ENCODE results near the gene LONP1. TPM values are rescaled to one million over a fixed set of nuclear protein-coding genes. Genes with fewer than 3 reads are reported as not detected.

The LONP1 gene
- total RNA-seq, 4 donors from 2014 or later, result 49.8 to 75.9 (median 54.0) TPM

DNA sequence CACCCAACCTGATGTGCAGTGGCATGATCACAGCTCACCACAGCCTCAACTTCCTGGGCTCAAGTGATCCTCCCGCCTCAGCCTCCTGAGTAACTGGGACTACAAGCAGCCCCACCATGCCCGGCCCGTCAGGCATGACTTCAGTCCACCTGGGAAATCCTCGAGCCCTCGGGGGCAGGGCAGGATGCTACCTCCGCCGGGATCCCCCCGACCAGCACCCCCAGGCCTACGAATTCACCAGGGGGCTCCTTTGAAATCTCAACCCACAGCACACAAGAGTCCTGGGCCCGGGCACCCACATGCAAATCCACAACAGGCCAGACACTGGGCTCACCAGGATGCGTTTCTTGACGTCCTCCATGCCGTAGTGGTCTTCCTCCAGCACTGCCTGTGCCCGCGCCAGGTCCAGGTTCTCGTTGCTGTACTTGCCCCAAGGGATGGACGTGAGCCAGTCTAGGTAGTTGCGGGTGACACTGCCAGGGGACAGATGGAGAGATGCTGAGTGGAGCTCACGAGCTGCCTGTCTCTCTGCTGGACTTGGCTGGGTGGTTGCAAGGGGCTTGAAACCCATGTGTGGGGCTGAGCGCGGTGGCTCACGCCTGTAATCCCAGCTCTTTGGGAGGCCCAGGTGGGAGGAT lies 19.4 kb downstream of the LONP1 start:
- ATAC-seq (ENCODE audit: low FRiP score), result no peak
- no peak for DNase-seq (ENCODE audit: low spot score)

DNA sequence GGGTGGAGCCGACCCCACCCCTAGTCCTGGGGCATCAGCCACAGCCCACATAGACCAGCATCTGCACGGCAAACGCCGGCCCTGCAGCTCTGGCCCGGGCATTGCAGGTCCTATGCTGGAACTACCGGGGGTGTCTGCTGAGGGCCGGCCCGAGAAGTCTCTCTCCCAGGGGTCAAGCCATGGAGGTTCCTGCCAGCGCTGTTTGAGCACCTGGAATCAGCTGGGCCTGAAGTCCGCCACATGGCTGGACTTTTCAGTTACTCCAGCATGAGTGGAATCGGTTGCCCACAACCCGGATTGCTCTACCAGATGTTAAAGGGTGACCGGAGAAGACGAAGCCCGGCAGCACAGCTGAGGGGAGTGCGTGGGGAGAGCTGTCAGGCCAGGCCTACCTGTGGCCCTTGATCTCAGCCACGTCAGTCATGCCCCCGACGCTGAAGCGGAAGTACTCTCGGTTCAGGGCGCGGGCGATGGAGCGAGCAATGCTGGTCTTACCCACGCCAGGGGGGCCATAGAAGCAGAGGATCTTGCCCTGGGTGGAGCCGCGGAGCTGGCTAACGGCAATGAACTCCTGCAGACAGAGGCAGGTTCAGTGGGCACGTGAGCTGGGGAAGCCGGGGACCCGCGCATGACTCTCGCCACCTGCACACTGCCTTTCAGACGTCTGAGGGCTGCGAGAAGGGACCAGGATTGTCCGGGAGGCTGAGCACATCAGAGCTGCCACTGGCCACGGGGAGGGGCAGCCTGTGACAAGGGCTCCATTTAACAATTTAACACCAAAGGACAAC lies 21.1 kb downstream of the LONP1 start:
- no peak for ATAC-seq (ENCODE audit: low FRiP score)
- TF ChIP-seq, protein P1, sequence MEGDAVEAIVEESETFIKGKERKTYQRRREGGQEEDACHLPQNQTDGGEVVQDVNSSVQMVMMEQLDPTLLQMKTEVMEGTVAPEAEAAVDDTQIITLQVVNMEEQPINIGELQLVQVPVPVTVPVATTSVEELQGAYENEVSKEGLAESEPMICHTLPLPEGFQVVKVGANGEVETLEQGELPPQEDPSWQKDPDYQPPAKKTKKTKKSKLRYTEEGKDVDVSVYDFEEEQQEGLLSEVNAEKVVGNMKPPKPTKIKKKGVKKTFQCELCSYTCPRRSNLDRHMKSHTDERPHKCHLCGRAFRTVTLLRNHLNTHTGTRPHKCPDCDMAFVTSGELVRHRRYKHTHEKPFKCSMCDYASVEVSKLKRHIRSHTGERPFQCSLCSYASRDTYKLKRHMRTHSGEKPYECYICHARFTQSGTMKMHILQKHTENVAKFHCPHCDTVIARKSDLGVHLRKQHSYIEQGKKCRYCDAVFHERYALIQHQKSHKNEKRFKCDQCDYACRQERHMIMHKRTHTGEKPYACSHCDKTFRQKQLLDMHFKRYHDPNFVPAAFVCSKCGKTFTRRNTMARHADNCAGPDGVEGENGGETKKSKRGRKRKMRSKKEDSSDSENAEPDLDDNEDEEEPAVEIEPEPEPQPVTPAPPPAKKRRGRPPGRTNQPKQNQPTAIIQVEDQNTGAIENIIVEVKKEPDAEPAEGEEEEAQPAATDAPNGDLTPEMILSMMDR (IDR thresholded peaks at IDR 0.05), result no peak
- no peak for DNase-seq (ENCODE audit: low spot score)

More for the DNA sequence above, 19.4 kb downstream of the LONP1 start:
- TF ChIP-seq, protein P1 (IDR thresholded peaks at IDR 0.05), result no peak

DNA sequence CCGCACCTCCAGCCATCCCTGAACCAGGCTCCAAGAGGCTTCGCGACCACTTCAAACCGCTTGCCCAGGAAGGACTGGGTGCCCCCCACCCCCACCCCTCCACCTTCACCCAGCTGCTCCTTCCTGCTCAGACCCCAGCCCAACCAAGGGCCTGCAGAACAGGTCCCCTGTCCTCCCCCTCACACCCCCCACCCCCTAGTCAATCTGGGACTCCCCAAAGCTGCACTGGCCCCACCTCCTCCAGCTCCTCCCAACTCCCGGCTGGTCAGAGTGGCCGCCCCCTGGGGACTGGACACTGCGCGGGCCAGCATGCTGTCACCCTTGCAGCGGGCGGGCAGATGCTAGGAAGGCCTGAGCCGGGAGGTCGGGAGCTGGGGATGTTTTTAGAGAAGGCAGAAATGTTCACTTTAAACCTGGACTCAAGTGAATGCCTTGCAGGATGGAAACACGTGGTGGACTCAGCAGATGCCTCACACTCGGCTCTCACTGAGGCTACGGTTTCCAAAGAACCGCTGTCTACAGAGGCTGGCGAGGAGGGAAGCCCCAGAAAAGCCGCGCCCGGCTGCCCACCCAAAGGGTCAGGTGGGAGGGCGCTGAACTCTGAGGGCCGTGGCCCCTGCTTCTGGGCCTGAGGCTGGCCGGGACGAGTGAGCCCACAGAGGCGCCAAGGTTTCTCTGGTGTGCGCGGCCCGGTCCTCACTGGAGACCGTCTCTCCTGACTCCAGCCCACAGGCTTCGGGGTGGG lies 21.9 kb downstream of the LONP1 start:
- ATAC-seq (ENCODE audit: low FRiP score) (no peak), DNase-seq (ENCODE audit: low spot score) (no peak)
- TF ChIP-seq, protein P1 (IDR thresholded peaks at IDR 0.05), result no peak

DNA sequence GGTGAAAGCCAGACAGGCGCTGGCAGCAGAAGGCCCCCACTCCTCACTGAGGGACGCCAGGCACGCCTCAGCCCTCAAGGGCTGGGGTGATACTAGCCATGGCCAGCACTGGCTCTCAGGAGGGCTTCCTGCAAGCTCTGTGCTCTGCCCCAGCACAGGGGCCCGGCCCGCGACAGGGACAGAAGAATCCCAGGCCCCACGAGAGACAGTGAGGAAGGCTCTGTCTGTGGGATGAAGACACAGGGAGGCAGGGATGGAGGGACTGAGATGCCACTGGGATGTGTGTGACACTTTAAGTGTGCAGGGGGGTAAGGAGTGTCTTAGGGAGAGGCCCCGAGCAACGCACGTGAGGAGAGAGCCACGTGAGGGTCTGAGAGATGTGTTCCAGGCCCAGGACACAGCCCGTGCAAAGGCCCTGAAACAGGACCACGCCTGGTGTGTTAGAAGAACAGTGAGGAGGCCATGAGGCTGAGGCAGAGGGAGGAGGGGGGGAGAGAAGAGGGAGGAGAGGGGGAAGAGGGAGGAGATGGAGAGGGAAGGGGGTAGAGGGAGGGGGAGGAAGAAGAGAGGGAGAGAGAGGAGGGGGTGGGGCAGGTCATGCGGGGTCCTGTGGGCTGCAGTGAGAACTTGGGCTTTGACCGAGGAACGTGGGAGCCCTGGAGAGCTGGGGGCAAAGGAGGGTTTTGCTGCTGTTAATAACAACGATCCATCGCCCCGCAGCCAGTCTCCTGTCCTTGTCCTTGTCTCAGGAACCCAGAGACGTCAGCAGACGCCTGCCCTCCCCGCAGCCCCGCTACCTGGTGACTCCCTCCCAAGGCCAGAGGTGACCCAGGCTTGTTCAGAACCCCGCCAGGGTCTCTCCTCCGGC lies 22.7 kb downstream of the LONP1 start:
- DNase-seq (ENCODE audit: low spot score) (no peak), ATAC-seq (ENCODE audit: low FRiP score) (no peak)
- TF ChIP-seq, protein P1 (IDR thresholded peaks at IDR 0.05), result no peak

DNA sequence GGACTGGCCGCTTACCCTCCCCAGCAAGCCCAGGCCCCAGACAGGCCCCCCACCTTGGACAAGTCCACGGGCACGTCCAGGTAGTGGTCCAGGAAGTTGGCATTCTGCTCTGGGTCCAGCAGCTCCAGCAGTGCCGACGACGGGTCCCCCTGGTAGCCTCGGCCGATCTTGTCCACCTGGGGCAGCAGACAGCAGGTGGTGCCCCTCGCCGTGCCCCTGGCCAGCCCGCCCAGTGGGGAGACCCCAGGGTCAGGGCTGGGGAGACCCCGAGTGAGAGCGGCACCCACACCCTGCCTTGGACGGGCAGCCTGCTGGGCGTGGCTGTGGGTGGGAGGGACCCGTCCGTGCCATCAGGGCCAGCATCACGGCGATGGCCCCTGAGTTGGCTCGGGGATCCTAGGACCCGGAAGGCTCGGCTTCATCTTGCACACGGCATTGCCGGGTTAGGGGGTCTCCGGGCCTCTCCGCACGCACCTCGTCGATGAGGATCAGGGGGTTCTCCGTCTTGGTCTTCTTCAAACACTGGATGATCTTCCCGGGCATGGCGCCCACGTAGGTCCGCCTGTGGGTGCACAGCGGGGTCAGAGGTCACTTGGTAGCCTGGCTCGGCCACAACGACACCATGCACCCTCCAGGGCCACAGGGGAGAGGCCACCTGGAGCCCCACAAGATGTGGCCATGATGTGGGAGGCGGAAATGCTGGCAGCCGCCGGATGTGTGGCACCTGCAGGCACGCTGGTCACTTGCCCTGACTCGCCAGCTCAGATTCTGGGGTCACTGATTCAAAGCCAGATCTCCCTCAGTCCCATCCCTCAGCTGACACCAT lies 23.5 kb downstream of the LONP1 start:
- no peak for ATAC-seq (ENCODE audit: low FRiP score)
- TF ChIP-seq, protein P1 (IDR thresholded peaks at IDR 0.05), result no peak
- DNase-seq (ENCODE audit: low spot score), result no peak
